ENCODE results near the gene RGS19. TPM values are rescaled to one million over a fixed set of nuclear protein-coding genes. Genes with fewer than 3 reads are reported as not detected.

RGS19 gene
- total and polyA plus RNA-seq, 8 donors = 3.2 to 11.9 (median 5.7) TPM

DNA sequence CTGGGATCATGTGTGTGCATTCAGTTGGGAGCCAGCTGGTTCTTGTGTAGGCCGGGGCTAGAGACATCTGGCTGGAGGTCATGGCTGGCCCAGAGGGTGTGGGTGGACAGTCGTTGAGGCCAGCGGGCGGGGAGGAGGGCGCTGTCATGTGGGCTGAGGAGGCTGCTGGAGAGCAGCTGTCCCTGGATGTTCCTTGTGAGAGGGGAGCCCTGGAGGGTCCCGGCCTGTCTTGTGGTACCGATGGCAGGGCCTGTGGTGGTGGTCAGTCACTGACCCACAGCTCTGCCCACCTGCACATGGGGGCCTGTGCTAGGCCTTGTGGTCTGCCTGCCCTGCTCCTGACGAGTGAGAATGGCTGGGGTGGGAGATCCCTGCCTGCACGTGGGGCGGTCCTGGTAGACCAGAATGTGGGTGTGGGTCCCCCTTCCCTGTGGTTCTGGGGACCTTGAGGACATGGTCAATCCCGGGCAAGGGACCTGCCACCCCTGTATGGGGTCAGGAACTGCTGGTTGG, 45.3 kb downstream of the RGS19 start:
- 77 to 81% methylated on average over 11 of the region's 11 CpGs for WGBS, 2 donors
- H3K36me3 ChIP-seq = peaks cover 10 to 37% (median 18%) of the 10 kb centered on the region in 3 donors
- DNase-seq (no peak), FAIRE-seq (no peak), ATAC-seq (no peak)
- H3K27ac ChIP-seq = no peak overlapping the region
- H3K27me3 ChIP-seq = no peaks in the 10 kb centered on the region
- H3K4me1 ChIP-seq = no peaks in the 10 kb centered on the region
- H3K9me3 ChIP-seq = no peaks in the 10 kb centered on the region
- intact Hi-C loops (cut with DNase I) = loop anchor here in 1 of 3 donors (10.0 kb wide), 1 partner anchor 91 kb away; no protein-coding TSS in a partner anchor
- no peak overlapping the region for H3K4me3 ChIP-seq
- TF ChIP-seq, protein P1, sequence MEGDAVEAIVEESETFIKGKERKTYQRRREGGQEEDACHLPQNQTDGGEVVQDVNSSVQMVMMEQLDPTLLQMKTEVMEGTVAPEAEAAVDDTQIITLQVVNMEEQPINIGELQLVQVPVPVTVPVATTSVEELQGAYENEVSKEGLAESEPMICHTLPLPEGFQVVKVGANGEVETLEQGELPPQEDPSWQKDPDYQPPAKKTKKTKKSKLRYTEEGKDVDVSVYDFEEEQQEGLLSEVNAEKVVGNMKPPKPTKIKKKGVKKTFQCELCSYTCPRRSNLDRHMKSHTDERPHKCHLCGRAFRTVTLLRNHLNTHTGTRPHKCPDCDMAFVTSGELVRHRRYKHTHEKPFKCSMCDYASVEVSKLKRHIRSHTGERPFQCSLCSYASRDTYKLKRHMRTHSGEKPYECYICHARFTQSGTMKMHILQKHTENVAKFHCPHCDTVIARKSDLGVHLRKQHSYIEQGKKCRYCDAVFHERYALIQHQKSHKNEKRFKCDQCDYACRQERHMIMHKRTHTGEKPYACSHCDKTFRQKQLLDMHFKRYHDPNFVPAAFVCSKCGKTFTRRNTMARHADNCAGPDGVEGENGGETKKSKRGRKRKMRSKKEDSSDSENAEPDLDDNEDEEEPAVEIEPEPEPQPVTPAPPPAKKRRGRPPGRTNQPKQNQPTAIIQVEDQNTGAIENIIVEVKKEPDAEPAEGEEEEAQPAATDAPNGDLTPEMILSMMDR (IDR thresholded peaks at IDR 0.05) = no peak

DNA sequence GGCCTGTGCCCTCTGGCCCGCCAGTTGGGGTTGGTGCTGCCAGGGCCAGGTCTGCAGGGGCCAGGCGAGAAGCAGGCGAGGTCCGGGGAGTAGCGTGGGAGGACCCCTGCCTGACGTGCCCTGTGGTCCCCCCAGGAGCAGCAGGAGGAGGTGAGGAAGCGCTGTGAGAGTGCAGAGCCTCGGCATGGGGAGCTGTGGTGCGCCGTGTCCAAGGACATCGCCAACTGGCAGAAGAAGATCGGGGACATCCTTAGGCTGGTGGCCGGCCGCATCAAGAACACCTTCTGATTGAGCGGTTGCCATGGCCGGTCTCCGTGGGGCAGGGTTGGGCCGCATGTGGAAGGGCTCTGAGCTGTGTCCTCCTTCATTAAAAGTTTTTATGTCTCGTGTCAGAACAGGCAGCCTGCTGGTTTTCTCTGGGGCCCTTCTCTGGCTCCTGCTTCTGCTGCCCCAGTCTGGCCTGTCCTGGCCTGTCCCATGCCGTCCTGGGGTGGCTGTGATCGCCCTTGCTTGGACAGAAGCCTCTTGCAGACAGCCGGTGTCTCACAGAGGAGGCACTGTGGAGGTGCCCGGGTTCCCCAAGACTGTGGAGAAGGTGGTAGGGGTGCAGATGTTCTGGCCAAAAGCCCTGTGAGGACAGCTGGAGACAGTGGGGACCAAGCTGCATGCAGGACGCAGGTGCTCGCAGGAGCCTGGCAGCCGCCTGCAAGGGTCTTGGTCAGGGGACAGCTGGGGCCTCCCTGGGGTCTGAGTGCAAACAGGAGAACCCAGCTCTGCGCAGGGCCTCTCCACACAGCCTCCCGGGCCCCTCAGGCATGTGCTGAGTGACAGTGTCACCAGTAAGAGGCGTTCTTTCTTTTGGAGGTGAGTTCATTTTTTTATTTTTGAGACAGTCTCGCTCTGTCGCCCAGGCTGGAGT, 46.4 kb downstream of the RGS19 start:
- DNase-seq (no peak), FAIRE-seq (no peak), ATAC-seq (no peak)
- H3K27me3 ChIP-seq = no peaks in the 10 kb centered on the region
- peaks cover 12 to 48% (median 21%) of the 10 kb centered on the region in 3 donors for H3K36me3 ChIP-seq
- WGBS, 2 donors = 91 to 92% methylated on average over 25 to 31 of the region's 31 CpGs
- H3K27ac ChIP-seq = no peak overlapping the region
- no peak overlapping the region for H3K4me3 ChIP-seq
- H3K4me1 ChIP-seq = no peaks in the 10 kb centered on the region
- intact Hi-C loops (cut with DNase I) = loop anchor here in 1 of 3 donors (10.0 kb wide), 1 partner anchor 92 kb away; no protein-coding TSS in a partner anchor
- H3K9me3 ChIP-seq = no peaks in the 10 kb centered on the region
- TF ChIP-seq, protein P1 (IDR thresholded peaks at IDR 0.05) = no peak

DNA sequence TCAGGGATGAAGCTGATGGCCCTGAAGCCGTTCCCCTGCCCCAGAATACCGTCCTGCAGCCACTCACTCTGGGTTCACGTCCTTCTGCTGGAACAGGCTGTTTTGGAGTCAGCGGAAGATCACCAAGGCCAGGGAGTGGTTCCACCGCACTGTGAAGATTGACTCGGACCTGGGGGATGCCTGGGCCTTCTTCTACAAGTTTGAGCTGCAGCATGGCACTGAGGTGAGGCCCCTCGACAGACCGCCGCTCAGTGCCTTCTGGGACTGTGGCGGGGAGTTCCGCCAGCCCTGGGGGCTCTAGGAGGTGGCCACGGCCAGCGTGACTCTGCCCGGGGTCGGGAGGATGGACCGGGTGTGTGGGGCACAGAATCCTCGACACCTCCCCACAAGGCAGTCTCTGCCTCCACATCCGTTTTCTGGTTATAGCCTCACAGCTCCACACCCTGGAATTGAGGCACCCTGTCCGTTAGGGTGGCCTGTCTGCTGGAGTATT, 47.5 kb downstream of the RGS19 start:
- H3K36me3 ChIP-seq = peaks cover 12 to 59% (median 30%) of the 10 kb centered on the region in 3 donors
- TF ChIP-seq, protein P1 (IDR thresholded peaks at IDR 0.05) = no peak
- WGBS, 2 donors = 92 to 93% methylated on average over 19 of the region's 19 CpGs
- H3K27me3 ChIP-seq = no peaks in the 10 kb centered on the region
- no peaks in the 10 kb centered on the region for H3K9me3 ChIP-seq
- H3K4me1 ChIP-seq = no peaks in the 10 kb centered on the region
- H3K4me3 ChIP-seq = no peak overlapping the region
- H3K27ac ChIP-seq = no peak overlapping the region
- ATAC-seq = no peak
- intact Hi-C loops (cut with DNase I) = loop anchor here in 1 of 3 donors (10.0 kb wide), 1 partner anchor 93 kb away; no protein-coding TSS in a partner anchor
- FAIRE-seq = no peak
- no peak for DNase-seq

DNA sequence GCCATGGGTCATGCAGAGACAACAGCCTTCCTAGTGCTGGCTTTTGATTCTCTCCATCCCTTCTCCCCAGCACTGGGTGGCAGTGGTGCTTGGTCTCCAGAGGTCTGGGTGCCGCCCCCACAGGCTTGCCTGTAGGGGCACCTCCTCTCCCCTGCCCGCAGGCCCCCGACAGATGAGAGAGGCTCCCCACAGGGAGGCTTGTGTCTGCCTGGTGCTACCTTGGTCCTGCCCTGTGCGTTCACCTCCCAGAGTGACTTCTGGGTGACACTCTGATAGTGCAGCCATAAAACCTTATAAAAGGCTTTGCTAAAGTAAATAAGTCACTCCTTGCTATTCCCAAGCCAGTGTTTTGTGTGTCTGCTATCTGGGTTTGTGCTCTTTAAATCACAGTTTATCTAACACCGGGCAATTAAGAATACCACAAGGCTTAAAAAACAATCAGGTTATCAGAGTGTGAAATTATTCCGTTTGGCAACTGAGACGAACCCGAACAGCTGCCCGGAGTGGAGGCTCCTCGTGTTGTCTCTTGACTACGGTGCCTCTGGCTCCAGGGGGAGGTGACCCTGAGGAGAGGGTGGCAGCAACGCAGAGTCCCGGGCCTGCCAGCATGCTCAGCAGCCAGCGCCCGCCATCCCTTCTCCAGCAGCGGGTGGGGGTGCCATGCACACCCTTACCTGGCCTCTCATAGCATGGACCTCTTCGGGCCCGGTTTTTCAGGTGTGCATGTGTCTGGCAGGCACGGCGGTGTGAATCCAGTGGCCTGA, 48.8 kb downstream of the RGS19 start:
- no peaks in the 10 kb centered on the region for H3K4me1 ChIP-seq
- 86 to 88% methylated on average over 20 of the region's 20 CpGs for WGBS, 2 donors
- no peaks in the 10 kb centered on the region for H3K27me3 ChIP-seq
- no peak overlapping the region for H3K27ac ChIP-seq
- ATAC-seq = peak in 2 of 4 donors; percentile 15 to 16
- peaks cover 12 to 70% (median 37%) of the 10 kb centered on the region in 3 donors for H3K36me3 ChIP-seq
- H3K9me3 ChIP-seq = no peaks in the 10 kb centered on the region
- TF ChIP-seq, protein P1 (IDR thresholded peaks at IDR 0.05) = no peak
- FAIRE-seq = no peak
- no peak overlapping the region for H3K4me3 ChIP-seq
- DNase-seq = peak in 1 of 6 donors; percentile 9
- intact Hi-C loops (cut with DNase I) = loop anchor here in 1 of 3 donors (10.0 kb wide), 1 partner anchor 94 kb away; no protein-coding TSS in a partner anchor
